HepG2 (cell line): Measurements from ENCODE around the gene ARID1A. TPM values are rescaled to one million over a fixed set of nuclear protein-coding genes. Genes with fewer than 3 reads are reported as not detected.

ENCODE experiments used
- ERF ChIP-seq: IDR thresholded peaks from 2 replicates; pipeline ENCODE4 v1.6.1; 2018; ENCODE audit warnings: missing biosample characterization, missing genetic modification reagents
- MYC ChIP-seq: sonication (generic); formaldehyde crosslinking; IDR thresholded peaks from 2 replicates; pipeline ENCODE4 v1.9.0; 2021; ENCODE audit warnings: missing genetic modification reagents, borderline replicate concordance
- ZC3H4 ChIP-seq: sonication (generic); formaldehyde crosslinking; IDR thresholded peaks from 2 replicates; pipeline ENCODE4 v1.4.0; 2020; ENCODE audit warnings: missing genetic modification reagents, borderline replicate concordance
- ZFP90 ChIP-seq: sonication (generic); formaldehyde crosslinking; IDR thresholded peaks from 2 replicates; pipeline ENCODE4 v1.8.0; 2022; ENCODE audit warnings: missing genetic modification reagents, mild to moderate bottlenecking, inconsistent platforms, borderline replicate concordance
- ZNF260 ChIP-seq: sonication (generic); formaldehyde crosslinking; IDR thresholded peaks from 2 replicates; pipeline ENCODE4 v1.4.0; 2020; ENCODE audit warnings: missing genetic modification reagents, low read depth, mild to moderate bottlenecking, borderline replicate concordance
- ZNF431 ChIP-seq: sonication (generic); formaldehyde crosslinking; IDR thresholded peaks from 2 replicates; pipeline ENCODE4 v1.9.0; 2022; ENCODE audit warnings: missing genetic modification reagents, low read depth, mild to moderate bottlenecking, borderline replicate concordance
- ZNF567 ChIP-seq: sonication (generic); formaldehyde crosslinking; IDR thresholded peaks from 2 replicates; pipeline ENCODE4 v1.8.1; 2023; ENCODE audit warnings: mild to moderate bottlenecking, missing genetic modification reagents, borderline replicate concordance
- polyA plus RNA-seq, 8 experiments: library from polyadenylated mRNA; depleted of rRNA in 3 of 8; stranded (reverse) in 7 of 8; unstranded in 1 of 8; fragments of >200 nt; fragmentation: Illumina TruSeq in 4 of 8; extraction: Trizol in 4 of 8; gene quantifications; 2 replicates each; pipeline versions ENCODE4 v1.2.1 to v1.2.3, GENCODE V29; 2011 to 2016; ENCODE audit warnings: low read depth in 4 of 8, missing spikeins in 1 of 8, mixed read lengths in 1 of 8; ENCODE audit not compliant: insufficient read depth in 1 of 8
- total RNA-seq, 5 experiments: library from RNA; depleted of rRNA; stranded (reverse); fragments of >200 nt; fragmentation: Illumina TruSeq; extraction: Trizol; gene quantifications; 2 replicates each; pipeline ENCODE4 v1.2.3, GENCODE V29; 2016; ENCODE audit warnings: low read depth in 1 of 5
- TF ChIP-seq, protein P1 (sequence below): sonication (generic); formaldehyde crosslinking; IDR thresholded peaks from 2 replicates; pipeline ENCODE4 v1.4.0; 2020; ENCODE audit warnings: mild to moderate bottlenecking, missing genetic modification reagents
- TF ChIP-seq, protein P2 (sequence below): IDR thresholded peaks from 2 replicates; pipeline ENCODE4 v1.6.1; 2016; ENCODE audit warnings: low read depth
- TF ChIP-seq, protein P3 (sequence below): IDR thresholded peaks from 2 replicates; pipeline ENCODE4 v1.6.1; 2012; ENCODE audit warnings: inconsistent platforms
- TF ChIP-seq, protein P4 (sequence below): sonication (generic); formaldehyde crosslinking; IDR thresholded peaks from 2 replicates; pipeline ENCODE4 v1.4.0; 2020; ENCODE audit warnings: missing genetic modification reagents

The ARID1A gene
- total and polyA plus RNA-seq, 2 of the 13 experiments (the other 11 are each of a cell fraction or from before 2014, with no cell fraction given): 11.9 to 15.9 TPM

DNA sequence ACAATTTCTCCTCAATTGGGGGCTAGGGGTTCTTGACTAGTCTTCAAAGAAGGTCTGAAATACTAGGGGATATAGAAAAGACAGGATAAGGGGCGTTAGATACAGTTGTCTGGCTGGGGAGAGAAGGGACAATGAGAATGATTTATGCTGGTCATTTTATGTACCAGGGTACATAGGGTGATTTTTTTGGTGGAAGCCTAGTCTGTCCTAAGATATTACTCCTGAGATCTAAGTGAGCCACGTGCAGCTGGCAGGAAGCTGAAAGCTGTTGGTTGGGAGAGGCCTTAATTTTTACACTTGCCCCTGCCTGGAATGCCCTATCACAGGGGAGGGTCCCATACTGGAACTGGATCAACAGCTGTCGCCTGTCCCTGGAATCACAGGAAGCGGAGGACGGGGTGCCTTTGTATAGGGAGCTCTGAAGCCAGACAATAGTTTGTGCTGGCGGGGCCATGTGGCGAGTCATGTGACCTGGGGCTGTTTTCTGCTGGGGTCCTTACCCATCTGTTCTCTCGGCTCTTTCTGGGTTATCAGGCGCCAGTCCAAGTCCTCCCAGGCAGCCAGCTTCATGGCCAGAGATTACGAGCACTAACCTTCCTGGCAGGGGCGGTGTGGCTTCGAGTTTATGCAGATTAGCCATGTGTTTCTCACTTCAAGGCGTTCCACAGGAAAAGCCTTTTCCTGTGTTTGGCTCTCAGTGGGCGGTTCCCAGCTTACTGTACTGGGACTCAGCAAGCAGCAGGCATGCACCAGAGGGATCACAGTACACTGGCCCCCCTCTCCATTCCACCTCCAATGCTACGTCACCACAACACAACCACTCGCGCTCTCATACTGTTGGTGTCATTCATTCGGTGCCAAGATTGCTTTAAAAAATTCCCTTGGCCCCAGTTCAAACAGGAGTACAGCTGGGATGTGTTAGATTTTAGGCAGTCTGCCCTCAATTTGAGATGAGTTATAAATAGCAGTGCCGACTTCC, 27.5 kb downstream of the ARID1A start (continued):
- TF ChIP-seq, protein P1, sequence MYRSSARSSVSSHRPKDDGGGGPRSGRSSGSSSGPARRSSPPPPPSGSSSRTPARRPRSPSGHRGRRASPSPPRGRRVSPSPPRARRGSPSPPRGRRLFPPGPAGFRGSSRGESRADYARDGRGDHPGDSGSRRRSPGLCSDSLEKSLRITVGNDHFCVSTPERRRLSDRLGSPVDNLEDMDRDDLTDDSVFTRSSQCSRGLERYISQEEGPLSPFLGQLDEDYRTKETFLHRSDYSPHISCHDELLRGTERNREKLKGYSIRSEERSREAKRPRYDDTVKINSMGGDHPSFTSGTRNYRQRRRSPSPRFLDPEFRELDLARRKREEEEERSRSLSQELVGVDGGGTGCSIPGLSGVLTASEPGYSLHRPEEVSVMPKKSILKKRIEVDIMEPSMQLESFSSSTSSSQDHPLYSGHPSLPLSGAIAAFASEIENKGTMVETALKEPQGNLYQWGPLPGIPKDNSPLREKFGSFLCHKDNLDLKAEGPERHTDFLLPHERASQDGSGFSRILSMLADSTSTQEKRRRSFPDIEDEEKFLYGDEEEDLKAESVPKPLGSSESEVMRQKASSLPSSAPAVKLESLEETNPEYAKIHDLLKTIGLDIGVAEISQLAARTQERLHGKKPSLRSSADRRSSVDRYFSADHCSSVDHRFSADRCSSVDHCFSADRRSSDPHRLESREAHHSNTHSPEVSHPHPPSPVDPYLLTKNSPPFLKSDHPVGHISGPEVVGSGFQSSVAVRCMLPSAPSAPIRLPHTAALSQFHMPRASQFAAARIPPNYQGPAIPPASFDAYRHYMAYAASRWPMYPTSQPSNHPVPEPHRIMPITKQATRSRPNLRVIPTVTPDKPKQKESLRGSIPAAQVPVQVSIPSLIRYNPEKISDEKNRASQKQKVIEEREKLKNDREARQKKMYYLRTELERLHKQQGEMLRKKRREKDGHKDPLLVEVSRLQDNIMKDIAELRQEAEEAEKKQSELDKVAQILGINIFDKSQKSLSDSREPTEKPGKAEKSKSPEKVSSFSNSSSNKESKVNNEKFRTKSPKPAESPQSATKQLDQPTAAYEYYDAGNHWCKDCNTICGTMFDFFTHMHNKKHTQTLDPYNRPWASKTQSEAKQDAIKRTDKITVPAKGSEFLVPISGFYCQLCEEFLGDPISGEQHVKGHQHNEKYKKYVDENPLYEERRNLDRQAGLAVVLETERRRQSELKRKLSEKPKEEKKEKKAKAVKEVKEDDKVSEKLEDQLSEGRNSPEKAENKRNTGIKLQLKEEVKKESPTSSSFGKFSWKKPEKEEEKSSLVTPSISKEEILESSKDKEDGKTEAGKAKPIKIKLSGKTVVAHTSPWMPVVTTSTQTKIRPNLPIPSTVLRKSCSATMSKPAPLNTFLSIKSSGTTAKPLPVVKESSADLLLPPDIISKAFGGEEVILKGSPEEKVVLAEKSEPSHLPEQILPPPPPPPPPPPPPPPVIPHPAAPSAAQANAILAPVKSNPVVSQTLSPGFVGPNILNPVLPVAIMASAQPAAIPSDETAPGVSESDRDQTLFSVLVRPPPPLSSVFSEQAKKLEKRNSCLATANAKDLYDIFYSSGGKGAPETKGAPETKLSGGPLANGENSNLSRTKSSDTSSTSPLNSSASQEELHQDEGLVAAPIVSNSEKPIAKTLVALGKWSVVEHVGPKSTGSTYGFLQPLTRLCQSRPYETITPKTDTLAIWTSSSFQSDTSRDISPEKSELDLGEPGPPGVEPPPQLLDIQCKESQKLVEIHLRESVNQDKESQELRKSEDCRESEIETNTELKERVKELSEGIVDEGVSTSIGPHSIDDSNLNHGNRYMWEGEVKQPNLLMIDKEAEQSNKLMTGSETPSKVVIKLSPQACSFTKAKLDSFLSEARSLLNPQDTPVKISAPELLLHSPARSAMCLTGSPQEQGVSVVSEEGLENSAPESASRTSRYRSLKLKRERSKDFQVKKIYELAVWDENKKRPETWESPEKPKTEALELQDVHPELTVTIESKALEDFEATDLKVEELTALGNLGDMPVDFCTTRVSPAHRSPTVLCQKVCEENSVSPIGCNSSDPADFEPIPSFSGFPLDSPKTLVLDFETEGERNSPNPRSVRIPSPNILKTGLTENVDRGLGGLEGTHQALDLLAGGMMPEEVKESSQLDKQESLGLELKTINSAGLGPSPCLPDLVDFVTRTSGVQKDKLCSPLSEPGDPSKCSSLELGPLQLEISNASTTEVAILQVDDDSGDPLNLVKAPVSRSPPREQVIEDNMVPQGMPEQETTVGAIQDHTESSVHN (CRISPR knock-in tag): 0 out of 2 replicates have a peak, but pooled peaks have one; percentile 51
- TF ChIP-seq, protein P2, sequence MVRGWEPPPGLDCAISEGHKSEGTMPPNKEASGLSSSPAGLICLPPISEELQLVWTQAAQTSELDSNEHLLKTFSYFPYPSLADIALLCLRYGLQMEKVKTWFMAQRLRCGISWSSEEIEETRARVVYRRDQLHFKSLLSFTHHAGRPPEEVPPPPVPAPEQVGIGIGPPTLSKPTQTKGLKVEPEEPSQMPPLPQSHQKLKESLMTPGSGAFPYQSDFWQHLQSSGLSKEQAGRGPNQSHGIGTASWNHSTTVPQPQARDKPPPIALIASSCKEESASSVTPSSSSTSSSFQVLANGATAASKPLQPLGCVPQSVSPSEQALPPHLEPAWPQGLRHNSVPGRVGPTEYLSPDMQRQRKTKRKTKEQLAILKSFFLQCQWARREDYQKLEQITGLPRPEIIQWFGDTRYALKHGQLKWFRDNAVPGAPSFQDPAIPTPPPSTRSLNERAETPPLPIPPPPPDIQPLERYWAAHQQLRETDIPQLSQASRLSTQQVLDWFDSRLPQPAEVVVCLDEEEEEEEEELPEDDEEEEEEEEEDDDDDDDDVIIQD (CRISPR knock-in tag): peak; percentile 35; the same call in 1 of the 2 replicates
- TF ChIP-seq ERF (peak; percentile 77), MYC (CRISPR knock-in tag) (peak; percentile 69; the same call in 1 of the 2 replicates), ZNF260 (CRISPR knock-in tag) (no peak), ZC3H4 (CRISPR knock-in tag) (no peak), ZFP90 (CRISPR knock-in tag) (peak; percentile 53; the same call in 1 of the 2 replicates), ZNF567 (CRISPR knock-in tag) (no peak), ZNF431 (peak; percentile 58; the same call in 1 of the 2 replicates)
- TF ChIP-seq, protein P3, sequence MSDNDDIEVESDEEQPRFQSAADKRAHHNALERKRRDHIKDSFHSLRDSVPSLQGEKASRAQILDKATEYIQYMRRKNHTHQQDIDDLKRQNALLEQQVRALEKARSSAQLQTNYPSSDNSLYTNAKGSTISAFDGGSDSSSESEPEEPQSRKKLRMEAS: peak; percentile 88
- TF ChIP-seq, protein P4, sequence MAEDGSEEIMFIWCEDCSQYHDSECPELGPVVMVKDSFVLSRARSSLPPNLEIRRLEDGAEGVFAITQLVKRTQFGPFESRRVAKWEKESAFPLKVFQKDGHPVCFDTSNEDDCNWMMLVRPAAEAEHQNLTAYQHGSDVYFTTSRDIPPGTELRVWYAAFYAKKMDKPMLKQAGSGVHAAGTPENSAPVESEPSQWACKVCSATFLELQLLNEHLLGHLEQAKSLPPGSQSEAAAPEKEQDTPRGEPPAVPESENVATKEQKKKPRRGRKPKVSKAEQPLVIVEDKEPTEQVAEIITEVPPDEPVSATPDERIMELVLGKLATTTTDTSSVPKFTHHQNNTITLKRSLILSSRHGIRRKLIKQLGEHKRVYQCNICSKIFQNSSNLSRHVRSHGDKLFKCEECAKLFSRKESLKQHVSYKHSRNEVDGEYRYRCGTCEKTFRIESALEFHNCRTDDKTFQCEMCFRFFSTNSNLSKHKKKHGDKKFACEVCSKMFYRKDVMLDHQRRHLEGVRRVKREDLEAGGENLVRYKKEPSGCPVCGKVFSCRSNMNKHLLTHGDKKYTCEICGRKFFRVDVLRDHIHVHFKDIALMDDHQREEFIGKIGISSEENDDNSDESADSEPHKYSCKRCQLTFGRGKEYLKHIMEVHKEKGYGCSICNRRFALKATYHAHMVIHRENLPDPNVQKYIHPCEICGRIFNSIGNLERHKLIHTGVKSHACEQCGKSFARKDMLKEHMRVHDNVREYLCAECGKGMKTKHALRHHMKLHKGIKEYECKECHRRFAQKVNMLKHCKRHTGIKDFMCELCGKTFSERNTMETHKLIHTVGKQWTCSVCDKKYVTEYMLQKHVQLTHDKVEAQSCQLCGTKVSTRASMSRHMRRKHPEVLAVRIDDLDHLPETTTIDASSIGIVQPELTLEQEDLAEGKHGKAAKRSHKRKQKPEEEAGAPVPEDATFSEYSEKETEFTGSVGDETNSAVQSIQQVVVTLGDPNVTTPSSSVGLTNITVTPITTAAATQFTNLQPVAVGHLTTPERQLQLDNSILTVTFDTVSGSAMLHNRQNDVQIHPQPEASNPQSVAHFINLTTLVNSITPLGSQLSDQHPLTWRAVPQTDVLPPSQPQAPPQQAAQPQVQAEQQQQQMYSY: peak; percentile 84
